Endothelial cell of umbilical vein (primary cell): ENCODE data around the gene KIF25.

Experiments used
- CTCF ChIP-seq, 2 donors: IDR thresholded peaks; 1 replicate in 1 of 2; 2 replicates in 1 of 2; pipeline ENCODE4 v1.5.1; 2011; ENCODE audit warnings: low read length in 2 of 2, mild to moderate bottlenecking in 2 of 2, moderate library complexity in 2 of 2, control low read depth in 1 of 2, inconsistent platforms in 1 of 2, low read depth in 1 of 2; ENCODE audit not compliant: insufficient read depth in 1 of 2; ENCODE audit errors: extremely low read depth in 1 of 2
- EZH2 ChIP-seq: IDR thresholded peaks from 2 replicates; pipeline ENCODE4 v1.6.1; 2012; ENCODE audit warnings: borderline replicate concordance, low read depth, mild to moderate bottlenecking, moderate library complexity, low read length, inconsistent platforms; ENCODE audit not compliant: severe bottlenecking
- FOS ChIP-seq: IDR thresholded peaks from 2 replicates; pipeline ENCODE4 v1.6.1; 2011; ENCODE audit warnings: mild to moderate bottlenecking, low read length, moderate library complexity, borderline replicate concordance; ENCODE audit not compliant: insufficient read depth
- GATA2 ChIP-seq: IDR thresholded peaks from 2 replicates; pipeline ENCODE4 v1.7.0; 2011; ENCODE audit warnings: low read depth, mild to moderate bottlenecking, moderate library complexity, mixed read lengths, low read length; ENCODE audit not compliant: insufficient read length, insufficient read depth
- JUN ChIP-seq: IDR thresholded peaks from 2 replicates; pipeline ENCODE4 v1.6.1; 2011; ENCODE audit warnings: borderline replicate concordance, low read depth; ENCODE audit not compliant: insufficient read length, insufficient read depth
- MAX ChIP-seq: IDR thresholded peaks from 2 replicates; pipeline ENCODE4 v1.6.1; 2011; ENCODE audit not compliant: insufficient read depth, insufficient read length
- MYC ChIP-seq: IDR thresholded peaks from one replicate; pipeline ENCODE4 v1.6.1; 2011; ENCODE audit warnings: mild to moderate bottlenecking, low read depth, low read length
- POLR2A ChIP-seq: IDR thresholded peaks from 2 replicates; pipeline ENCODE4 v1.6.1; 2012; ENCODE audit warnings: low read depth, mild to moderate bottlenecking, control low read depth, low read length
- POLR2AphosphoS5 ChIP-seq: IDR thresholded peaks from 2 replicates; pipeline ENCODE4 v1.6.1; 2012; ENCODE audit warnings: low read depth, mild to moderate bottlenecking, control low read depth, low read length, moderate library complexity; ENCODE audit not compliant: insufficient read depth

DNA sequence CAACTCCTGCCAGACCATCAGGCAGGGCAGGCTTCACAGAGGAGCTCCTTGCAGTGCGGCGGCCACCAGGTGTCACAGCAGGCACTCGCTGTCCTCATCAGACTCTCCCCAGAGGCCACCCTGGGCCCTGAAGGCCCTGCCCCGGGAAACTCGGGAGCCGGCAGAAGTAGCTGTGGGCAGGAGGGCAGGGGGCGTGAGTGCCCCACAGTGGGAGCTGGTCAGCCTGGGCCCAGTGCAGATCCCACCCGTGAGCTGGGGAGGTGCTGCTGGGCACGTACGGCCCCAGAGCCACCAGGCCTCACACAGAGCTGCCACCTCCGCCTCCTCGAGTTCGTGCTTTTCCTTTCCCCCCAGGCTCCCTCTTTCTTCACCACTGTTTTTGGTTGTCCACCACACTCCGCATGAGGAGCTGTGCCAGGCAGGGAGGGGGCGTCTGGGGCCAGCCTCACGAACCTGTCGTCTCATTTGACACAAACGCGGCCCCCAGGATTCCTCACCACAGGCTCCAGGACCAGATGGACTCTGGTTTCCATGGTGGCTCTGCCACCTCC is 47.7 kb downstream of the KIF25 start:
- TF ChIP-seq CTCF (IDR thresholded peaks at IDR 0.05; ENCODE audit: extremely low read depth in 1 of 2, insufficient read depth in 1 of 2, low read depth in 1 of 2, low read length in 2 of 2): no peak
- TF ChIP-seq JUN: no peak
- TF ChIP-seq POLR2AphosphoS5: no peak
- TF ChIP-seq POLR2A: no peak
- TF ChIP-seq MAX: no peak
- no peak for TF ChIP-seq EZH2
- TF ChIP-seq MYC: no peak
- TF ChIP-seq GATA2: no peak
- TF ChIP-seq FOS: no peak
